Lower leg skin (tissue), 3 donors: ENCODE measurements around the gene GPC5.

Source experiments
- CTCF ChIP-seq, 3 donors: fragments of 450-650 bp; IDR thresholded peaks; one replicate each; pipeline ENCODE4 v1.5.1; 2016; ENCODE audit warnings: antibody characterized with exemption in 3 of 3, mild to moderate bottlenecking in 3 of 3, moderate library complexity in 2 of 3
- POLR2A ChIP-seq, 2 donors: fragments of 450-650 bp; IDR thresholded peaks; one replicate each; pipeline ENCODE4 v1.6.1; 2016 to 2017; ENCODE audit warnings: antibody characterized with exemption in 2 of 2, mild to moderate bottlenecking in 1 of 2, moderate library complexity in 1 of 2

GRCh38 chr13:92387245-92387644, 988.8 kb downstream of the GPC5 start:
- TF ChIP-seq POLR2A (IDR thresholded peaks at IDR 0.05): no peak
- no peak for TF ChIP-seq CTCF (IDR thresholded peaks at IDR 0.05)
